HG02943 (cell line): ENCODE data around the gene RANBP3L.

Experiments
- ATAC-seq: cut with Tn5 transposase; IDR thresholded peaks from one replicate; pipeline ENCODE4 v1.9.1; 2021; ENCODE audit warnings: mild to moderate bottlenecking, low read depth, moderate library complexity; ENCODE audit not compliant: unreplicated experiment

The RANBP3L gene

DNA sequence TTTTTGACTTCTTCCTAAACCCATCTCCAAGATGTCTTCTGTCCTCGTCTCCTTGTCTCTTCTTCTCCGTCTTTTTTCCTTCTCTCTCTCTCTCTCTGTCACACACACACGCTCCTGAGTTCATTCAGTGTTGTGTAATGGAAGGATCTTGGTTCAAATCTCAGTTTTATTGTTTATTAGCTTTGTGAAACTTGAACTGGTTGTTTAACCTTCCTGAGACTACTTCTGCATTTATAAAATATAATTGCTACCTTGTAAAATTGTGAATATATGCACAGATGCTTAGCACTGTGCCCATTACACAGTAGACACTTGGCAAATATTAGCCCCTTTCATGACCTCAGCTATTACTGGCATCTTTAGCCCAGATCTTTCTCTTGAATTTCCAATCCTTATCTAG is 57.6 kb downstream of the RANBP3L start:
- no peak for ATAC-seq

DNA sequence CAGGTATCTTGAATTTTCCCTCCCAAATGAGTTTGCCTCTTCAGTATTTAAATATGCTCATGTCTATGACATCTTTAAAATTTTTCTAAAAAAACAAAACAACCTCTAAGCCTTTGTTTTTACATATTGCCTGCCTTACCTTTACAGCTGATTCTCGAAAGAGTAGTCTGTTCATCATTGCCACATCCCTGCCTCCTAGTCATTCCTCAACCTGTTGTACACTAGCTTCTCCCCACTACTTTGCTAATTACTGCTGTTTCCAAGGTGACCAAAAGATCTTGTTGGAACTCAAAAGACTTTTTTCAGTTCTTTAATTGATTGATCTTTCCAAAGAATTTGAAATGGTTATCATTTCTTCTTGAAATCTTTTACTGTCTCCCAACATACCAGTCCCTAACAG is 58.0 kb downstream of the RANBP3L start:
- ATAC-seq: no peak

GRCh38 chr5:36242534-36243485 is 58.9 kb downstream of the RANBP3L start:
- no peak for ATAC-seq

DNA sequence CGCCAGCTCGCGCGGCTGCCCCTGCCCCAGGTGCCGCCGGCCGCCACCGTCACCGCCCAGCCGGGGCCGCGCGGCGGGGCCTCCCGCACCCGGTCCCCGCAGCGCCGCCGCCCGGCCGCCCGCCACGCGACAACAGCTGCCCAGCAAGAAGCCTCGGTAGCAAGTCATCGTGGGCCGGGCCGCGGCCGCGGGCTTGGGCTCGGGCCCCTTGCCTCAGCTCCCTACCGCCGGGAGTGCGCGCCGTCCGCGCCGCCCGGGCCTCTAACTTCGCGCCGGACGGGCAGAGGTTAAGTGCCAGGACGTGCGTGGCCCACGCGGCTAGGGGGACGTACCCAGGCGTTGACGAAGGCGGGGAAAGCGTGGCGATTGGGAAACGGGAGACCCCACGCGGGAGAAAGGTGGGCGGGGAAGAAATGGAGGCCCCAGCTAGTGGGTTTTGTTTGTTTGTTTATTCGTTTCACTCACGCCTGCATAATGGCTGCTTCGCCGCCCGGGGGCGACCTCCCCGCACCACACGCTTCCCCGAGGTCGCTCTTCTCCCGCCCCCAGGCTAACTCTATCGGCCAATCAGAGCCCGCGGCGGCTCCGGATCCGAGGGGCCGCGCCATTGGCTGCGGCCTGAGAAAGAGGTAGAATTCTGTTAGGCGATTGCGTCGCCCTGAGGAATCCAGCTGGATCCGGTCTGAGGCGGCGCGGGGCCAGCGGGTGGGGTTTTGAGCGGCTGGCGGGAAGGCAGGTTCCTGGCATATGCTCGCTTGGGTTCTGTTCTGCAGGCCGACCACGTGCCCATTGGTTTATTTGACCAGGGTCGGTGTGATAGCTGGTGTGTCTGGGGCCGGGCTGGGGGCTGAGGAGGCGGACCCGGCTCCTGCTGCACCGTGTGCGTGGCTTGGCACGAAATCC is 59.8 kb downstream of the RANBP3L start, which contains the start of gene NADK2:
Gene NADK2, minus strand, starts transcription at position 295 of the 903 bp plus-strand sequence. Its CDS starts 127 bp downstream, at position 168.
- ATAC-seq: peak; percentile 86

- peak; percentile 35 for ATAC-seq
These were observed 60.7 kb downstream of the RANBP3L start for GRCh38 chr5:36240779-36241630.

DNA sequence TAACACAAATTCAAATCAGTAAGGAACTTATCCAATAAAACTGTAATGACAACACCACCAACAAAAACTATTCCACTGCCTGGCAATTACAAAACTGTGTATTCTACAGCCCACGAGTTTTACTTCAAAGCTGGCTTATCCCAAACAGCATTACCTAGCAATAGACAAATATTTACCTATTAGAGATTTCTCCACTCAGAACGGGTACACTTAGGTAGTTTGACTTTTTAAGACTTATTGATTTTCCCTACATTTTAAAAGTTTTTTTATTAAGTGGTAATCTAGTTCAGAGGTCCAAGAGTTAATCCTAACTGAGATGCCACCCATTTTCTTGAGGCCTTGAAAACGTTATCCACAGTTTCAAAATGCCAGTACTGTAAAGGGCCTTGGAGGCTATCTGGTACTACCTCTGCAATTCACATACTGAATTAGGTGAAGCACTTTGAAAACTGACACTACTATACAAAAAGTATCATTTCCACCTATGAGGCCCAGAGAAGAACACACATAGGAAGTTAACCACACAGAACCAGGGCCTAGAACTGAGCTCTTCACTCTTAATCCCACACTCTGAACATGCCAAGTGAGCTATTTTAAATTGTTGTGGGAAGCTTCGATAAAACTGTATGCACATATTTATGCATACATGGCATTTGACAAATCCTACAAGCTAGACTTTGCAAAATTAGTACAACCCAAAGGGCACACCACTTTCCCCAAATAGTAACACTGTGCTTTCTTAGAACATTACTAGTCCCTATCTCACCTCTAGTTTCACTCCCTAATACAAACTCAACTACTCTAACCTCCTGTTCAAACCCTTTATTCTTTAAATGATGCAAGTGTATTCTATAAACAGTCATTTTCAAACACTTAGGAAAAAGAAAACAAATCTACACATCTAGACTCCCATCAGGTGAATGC is 62.1 kb downstream of the RANBP3L start:
- no peak for ATAC-seq

DNA sequence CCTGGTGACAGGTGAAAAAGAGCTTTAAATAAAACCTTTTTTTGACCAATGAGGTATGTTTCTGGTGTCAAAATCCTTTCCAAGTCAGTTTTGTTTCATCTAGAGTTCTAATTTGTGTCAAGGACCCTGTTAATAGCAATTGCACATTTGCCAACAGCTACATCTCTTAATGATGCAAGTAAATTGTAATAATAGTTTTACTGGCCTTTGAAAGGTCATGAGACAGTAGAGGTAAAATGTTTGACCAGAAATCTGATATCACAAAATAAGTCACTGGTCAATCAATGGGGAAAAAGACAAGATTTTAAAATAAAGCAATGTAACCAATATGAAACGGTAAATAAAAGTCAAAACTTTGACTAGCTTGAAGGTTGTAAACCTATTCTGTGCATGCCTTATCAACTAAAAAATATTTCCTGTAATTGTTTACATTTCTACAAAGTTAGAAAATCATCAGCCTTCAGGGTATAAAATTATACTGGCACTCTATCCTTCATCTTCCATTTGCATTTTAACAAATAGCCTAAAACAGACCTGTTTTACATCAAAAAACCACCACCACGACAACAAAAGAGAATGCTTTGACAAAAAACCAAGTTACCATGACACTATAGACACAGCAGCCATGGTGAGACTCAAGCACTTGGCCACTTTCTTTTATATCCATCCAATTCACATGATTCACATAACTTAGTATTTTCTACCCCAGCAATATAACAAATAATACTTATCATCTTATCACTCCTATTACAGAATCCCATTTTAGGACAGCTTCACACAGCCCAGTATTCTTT is 63.0 kb downstream of the RANBP3L start:
- no peak for ATAC-seq

GRCh38 chr5:36237751-36238150 is 64.0 kb downstream of the RANBP3L start:
- no peak for ATAC-seq

GRCh38 chr5:36236801-36237200 is 64.9 kb downstream of the RANBP3L start:
- ATAC-seq: no peak

GRCh38 chr5:36232533-36232932 is 69.2 kb downstream of the RANBP3L start:
- no peak for ATAC-seq

DNA sequence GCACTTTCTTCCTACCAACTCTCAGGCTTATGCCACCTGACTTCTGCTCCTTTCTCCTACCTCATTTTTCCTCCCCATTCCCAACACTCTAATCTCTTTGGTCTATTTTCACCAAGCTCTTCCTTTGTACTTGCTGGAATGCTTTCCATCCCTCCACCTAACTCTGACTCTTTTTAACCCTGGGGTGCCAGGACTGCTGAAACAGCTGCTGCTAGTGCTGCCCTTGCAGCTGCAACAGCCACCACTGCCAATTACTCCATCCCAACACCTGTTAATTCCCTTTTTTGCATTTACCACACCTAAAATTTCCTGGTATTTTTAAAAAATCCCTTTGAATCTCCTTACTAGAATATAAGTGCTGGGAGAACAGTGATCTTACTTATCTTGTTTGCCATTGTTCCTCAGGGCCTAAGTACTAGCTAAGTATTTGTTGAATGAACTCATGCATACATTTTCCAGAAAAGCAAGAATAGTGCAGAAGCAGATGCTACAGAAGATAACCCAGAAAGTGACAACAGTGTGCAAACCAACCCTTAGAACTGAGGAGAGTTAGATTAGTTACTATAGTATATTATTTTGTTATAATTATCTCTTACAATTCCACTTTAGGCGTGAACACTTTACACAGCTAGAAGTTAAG is 71.4 kb downstream of the RANBP3L start:
- ATAC-seq: no peak

DNA sequence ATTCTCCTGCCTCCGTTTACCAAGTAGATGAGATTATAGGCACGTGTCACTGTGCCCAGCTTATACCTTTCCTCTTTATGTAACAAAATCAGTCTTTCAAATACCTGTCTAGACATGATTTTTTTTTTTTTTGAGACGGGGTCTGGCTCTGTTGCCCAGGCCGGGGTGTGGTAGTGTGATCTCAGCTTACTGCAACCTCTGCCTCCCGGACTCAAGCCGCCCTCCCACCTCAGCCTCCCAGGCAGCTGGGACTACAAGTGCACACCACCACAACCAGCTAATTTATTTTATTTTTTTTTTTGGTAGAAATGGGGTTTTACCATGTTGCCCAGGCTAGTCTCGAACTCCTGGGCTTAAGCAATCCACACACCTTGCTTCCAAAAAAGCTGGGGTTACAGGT is 73.2 kb downstream of the RANBP3L start:
- ATAC-seq: no peak

GRCh38 chr5:36227046-36227445 is 74.7 kb downstream of the RANBP3L start:
- no peak for ATAC-seq

- no peak for ATAC-seq
These were observed 79.1 kb downstream of the RANBP3L start for GRCh38 chr5:36222620-36223019.

GRCh38 chr5:36217988-36218387 is 83.7 kb downstream of the RANBP3L start:
- ATAC-seq: no peak

GRCh38 chr5:36217567-36217966 is 84.1 kb downstream of the RANBP3L start:
- ATAC-seq: no peak

GRCh38 chr5:36215910-36216309 is 85.8 kb downstream of the RANBP3L start:
- ATAC-seq: no peak

GRCh38 chr5:36214436-36214835 is 87.3 kb downstream of the RANBP3L start:
- ATAC-seq: no peak
